ENCODE measurements around the gene KIF13A.
"Not testable (repeated sequence)": the region's sequence is repeated elsewhere in the genome, so short reads cannot be mapped to it uniquely, and the experiment has no call there.

KIF13A gene

GRCh38 chr6:17816921-17817611 lies 170.4 kb downstream of the KIF13A start:
- DNase-seq, result no peak
- Mint-ChIP-seq H3K4me1 (no peaks in the 10 kb centered on the region), H3K27me3 (no peaks in the 10 kb centered on the region), H3K4me3 (no peak overlapping the region), H3K36me3 (no peaks in the 10 kb centered on the region), H3K9me3 (peaks cover 0 to 3% of the 10 kb centered on the region in 2 donors), H3K27ac (no peak overlapping the region)
- ATAC-seq (replicated peaks), result no peak

GRCh38 chr6:17813542-17813941 lies 173.9 kb downstream of the KIF13A start:
- no peak for DNase-seq
- Mint-ChIP-seq H3K9me3 (peaks cover 0 to 3% of the 10 kb centered on the region in 2 donors), H3K4me1 (peaks cover 0 to 2% of the 10 kb centered on the region in 2 donors), H3K36me3 (peaks cover 0 to 1% of the 10 kb centered on the region in 2 donors), H3K27me3 (no peaks in the 10 kb centered on the region), H3K27ac (no peak overlapping the region), H3K4me3 (no peak overlapping the region)
- ATAC-seq (replicated peaks), result no peak

GRCh38 chr6:17812311-17812710 lies 175.1 kb downstream of the KIF13A start:
- peaks cover 0 to 2% of the 10 kb centered on the region in 2 donors for H3K4me1 Mint-ChIP-seq
- H3K4me3 Mint-ChIP-seq, result no peak overlapping the region
- peaks cover 6 to 7% of the 10 kb centered on the region in 2 donors for H3K36me3 Mint-ChIP-seq
- no peak overlapping the region for H3K27ac Mint-ChIP-seq
- ATAC-seq (replicated peaks) (no peak), DNase-seq (no peak)
- H3K9me3 Mint-ChIP-seq, result peaks cover 0 to 3% of the 10 kb centered on the region in 2 donors
- H3K27me3 Mint-ChIP-seq, result no peaks in the 10 kb centered on the region

- H3K9me3 Mint-ChIP-seq, result peaks cover 0 to 3% of the 10 kb centered on the region in 2 donors
- H3K36me3 Mint-ChIP-seq, result peaks cover 8 to 12% of the 10 kb centered on the region in 2 donors
- no peaks in the 10 kb centered on the region for H3K27me3 Mint-ChIP-seq
- H3K4me3 Mint-ChIP-seq, result no peak overlapping the region
- no peak overlapping the region for H3K27ac Mint-ChIP-seq
- H3K4me1 Mint-ChIP-seq, result peaks cover 0 to 2% of the 10 kb centered on the region in 2 donors
- no peak for DNase-seq
- no peak for ATAC-seq (replicated peaks)
These were observed 178.8 kb downstream of the KIF13A start for GRCh38 chr6:17808609-17809008.

- peaks cover 8 to 12% of the 10 kb centered on the region in 2 donors for H3K36me3 Mint-ChIP-seq
- not testable (repeated sequence) for H3K9me3 Mint-ChIP-seq; ATAC-seq (replicated peaks)
These were observed 180.0 kb downstream of the KIF13A start for GRCh38 chr6:17807431-17807830.

GRCh38 chr6:17803409-17803808 lies 184.0 kb downstream of the KIF13A start:
- peaks cover 11 to 13% of the 10 kb centered on the region in 2 donors for H3K36me3 Mint-ChIP-seq
- H3K9me3 Mint-ChIP-seq, result no peaks in the 10 kb centered on the region
- no peak overlapping the region for H3K27ac Mint-ChIP-seq
- H3K27me3 Mint-ChIP-seq, result no peaks in the 10 kb centered on the region
- DNase-seq, result no peak
- ATAC-seq (replicated peaks), result no peak
- H3K4me1 Mint-ChIP-seq, result no peaks in the 10 kb centered on the region
- no peak overlapping the region for H3K4me3 Mint-ChIP-seq

More at GRCh38 chr6:17807431-17807830, 180.0 kb downstream of the KIF13A start:
- H3K27me3 Mint-ChIP-seq, H3K4me3 Mint-ChIP-seq, H3K27ac Mint-ChIP-seq, H3K4me1 Mint-ChIP-seq, DNase-seq: not testable (repeated sequence)

GRCh38 chr6:17798477-17799154 lies 188.8 kb downstream of the KIF13A start:
- Mint-ChIP-seq H3K4me3 (no peak overlapping the region), H3K9me3 (no peaks in the 10 kb centered on the region), H3K4me1 (no peaks in the 10 kb centered on the region), H3K36me3 (peaks cover 4 to 15% of the 10 kb centered on the region in 2 donors), H3K27ac (no peak overlapping the region), H3K27me3 (no peaks in the 10 kb centered on the region)
- no peak for DNase-seq
- no peak for ATAC-seq (replicated peaks)

- peaks cover 4 to 18% of the 10 kb centered on the region in 2 donors for H3K36me3 Mint-ChIP-seq
- no peaks in the 10 kb centered on the region for H3K9me3 Mint-ChIP-seq
- no peak overlapping the region for H3K4me3 Mint-ChIP-seq
- no peak for ATAC-seq (replicated peaks)
- H3K27ac Mint-ChIP-seq, result no peak overlapping the region
- H3K4me1 Mint-ChIP-seq, result no peaks in the 10 kb centered on the region
- no peaks in the 10 kb centered on the region for H3K27me3 Mint-ChIP-seq
- DNase-seq, result no peak
These were observed 196.9 kb downstream of the KIF13A start for GRCh38 chr6:17790489-17790888.

GRCh38 chr6:17785094-17785787 lies 202.2 kb downstream of the KIF13A start:
- no peak overlapping the region for H3K27ac Mint-ChIP-seq
- DNase-seq, result no peak
- no peaks in the 10 kb centered on the region for H3K9me3 Mint-ChIP-seq
- ATAC-seq (replicated peaks), result no peak
- no peaks in the 10 kb centered on the region for H3K4me1 Mint-ChIP-seq
- H3K27me3 Mint-ChIP-seq, result no peaks in the 10 kb centered on the region
- peaks cover 5 to 12% of the 10 kb centered on the region in 2 donors for H3K36me3 Mint-ChIP-seq
- no peak overlapping the region for H3K4me3 Mint-ChIP-seq

- no peaks in the 10 kb centered on the region for H3K9me3 Mint-ChIP-seq
- ATAC-seq (replicated peaks), result no peak
- H3K36me3 Mint-ChIP-seq, result peaks cover 0 to 3% of the 10 kb centered on the region in 2 donors
- no peak for DNase-seq
- H3K4me3 Mint-ChIP-seq, result no peak overlapping the region
- H3K27me3 Mint-ChIP-seq, result no peaks in the 10 kb centered on the region
- no peak overlapping the region for H3K27ac Mint-ChIP-seq
- no peaks in the 10 kb centered on the region for H3K4me1 Mint-ChIP-seq
These were observed 207.4 kb downstream of the KIF13A start for GRCh38 chr6:17780061-17780460.

- Mint-ChIP-seq H3K27me3 (no peaks in the 10 kb centered on the region), H3K27ac (no peak overlapping the region), H3K4me1 (no peaks in the 10 kb centered on the region), H3K9me3 (no peaks in the 10 kb centered on the region), H3K36me3 (peaks cover 2 to 16% of the 10 kb centered on the region in 2 donors), H3K4me3 (no peak overlapping the region)
- DNase-seq, result no peak
- ATAC-seq (replicated peaks), result no peak
These were observed 215.8 kb downstream of the KIF13A start for GRCh38 chr6:17771609-17772008.

- Mint-ChIP-seq H3K4me1 (no peaks in the 10 kb centered on the region), H3K9me3 (no peaks in the 10 kb centered on the region), H3K27ac (no peak overlapping the region), H3K27me3 (no peaks in the 10 kb centered on the region), H3K36me3 (peaks cover 2 to 21% of the 10 kb centered on the region in 2 donors), H3K4me3 (no peak overlapping the region)
- DNase-seq (no peak), ATAC-seq (replicated peaks) (no peak)
These were observed 218.6 kb downstream of the KIF13A start for GRCh38 chr6:17768881-17769280.

GRCh38 chr6:17768388-17768787 lies 219.0 kb downstream of the KIF13A start:
- no peaks in the 10 kb centered on the region for H3K4me1 Mint-ChIP-seq
- no peak overlapping the region for H3K27ac Mint-ChIP-seq
- H3K9me3 Mint-ChIP-seq, result no peaks in the 10 kb centered on the region
- ATAC-seq (replicated peaks) (no peak), DNase-seq (no peak)
- H3K4me3 Mint-ChIP-seq, result no peak overlapping the region
- peaks cover 2 to 19% of the 10 kb centered on the region in 2 donors for H3K36me3 Mint-ChIP-seq
- H3K27me3 Mint-ChIP-seq, result no peaks in the 10 kb centered on the region

GRCh38 chr6:17762651-17763050 lies 224.8 kb downstream of the KIF13A start:
- DNase-seq, result no peak
- Mint-ChIP-seq H3K9me3 (no peaks in the 10 kb centered on the region), H3K27ac (no peak overlapping the region), H3K4me3 (no peak overlapping the region), H3K27me3 (no peaks in the 10 kb centered on the region), H3K36me3 (peaks cover 0 to 5% of the 10 kb centered on the region in 2 donors), H3K4me1 (no peaks in the 10 kb centered on the region)
- ATAC-seq (replicated peaks), result no peak
